Bronchial epithelial cell (primary cell): ENCODE results near the gene CDC16. TPM values are rescaled to one million over a fixed set of nuclear protein-coding genes. Genes with fewer than 3 reads are reported as not detected.

Source experiments
- DNase-seq: peaks from one replicate; pipeline ENCODE4 v3.0.0-alpha.2; 2010; ENCODE audit warnings: low read depth
- FAIRE-seq: peaks from 2 replicates; lab custom pipeline; 2011; peaks lifted over from hg19 to GRCh38; lab: Jason Lieb, UNC
- H3K27me3 ChIP-seq: 2 replicates; pipeline ENCODE4 v1.5.1; 2011; ENCODE audit warnings: low read length; ENCODE audit not compliant: control insufficient read depth, insufficient read depth
- H3K36me3 ChIP-seq: 2 replicates; pipeline ENCODE4 v1.5.1; 2011; ENCODE audit warnings: low read length; ENCODE audit not compliant: control insufficient read depth, insufficient read depth
- H3K4me3 ChIP-seq: 2 replicates; pipeline ENCODE4 v1.5.1; 2011; ENCODE audit warnings: mild to moderate bottlenecking, low read depth, low read length, control low read depth
- CTCF ChIP-seq: IDR thresholded peaks from 2 replicates; pipeline ENCODE4 v1.5.1; 2011; ENCODE audit warnings: mild to moderate bottlenecking, moderate library complexity, low read length, control low read depth, inconsistent platforms; ENCODE audit not compliant: insufficient read depth, severe bottlenecking
- total RNA-seq: library from RNA; depleted of rRNA; stranded (reverse); fragments of >200 nt; gene quantifications from 2 replicates; pipeline ENCODE4 v1.2.1, GENCODE V29; 2014

CDC16 gene
- total RNA-seq, 1 donor from 2014 or later = 41.1 TPM

DNA sequence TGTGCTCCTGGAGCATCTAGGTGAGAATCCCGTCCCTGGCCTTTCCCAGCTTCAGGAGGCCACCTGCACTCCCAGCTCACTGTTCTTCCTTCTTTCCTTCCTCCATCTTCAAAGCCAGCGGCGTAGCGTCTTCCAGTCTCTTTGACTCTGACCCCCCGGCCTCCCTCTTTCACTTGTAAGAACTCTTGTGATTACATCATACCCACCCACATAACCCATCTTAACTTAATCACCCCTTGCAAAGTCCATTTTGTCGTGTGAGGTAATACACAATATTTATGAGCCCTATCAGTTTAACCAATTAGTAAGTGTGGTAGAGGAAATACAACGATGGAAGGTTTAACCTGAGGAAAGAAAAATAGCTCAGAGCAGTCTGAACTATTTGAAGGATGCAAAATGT is 4.6 kb upstream of the CDC16 start:
- no peak for TF ChIP-seq CTCF
- no peak overlapping the region for H3K4me3 ChIP-seq

DNA sequence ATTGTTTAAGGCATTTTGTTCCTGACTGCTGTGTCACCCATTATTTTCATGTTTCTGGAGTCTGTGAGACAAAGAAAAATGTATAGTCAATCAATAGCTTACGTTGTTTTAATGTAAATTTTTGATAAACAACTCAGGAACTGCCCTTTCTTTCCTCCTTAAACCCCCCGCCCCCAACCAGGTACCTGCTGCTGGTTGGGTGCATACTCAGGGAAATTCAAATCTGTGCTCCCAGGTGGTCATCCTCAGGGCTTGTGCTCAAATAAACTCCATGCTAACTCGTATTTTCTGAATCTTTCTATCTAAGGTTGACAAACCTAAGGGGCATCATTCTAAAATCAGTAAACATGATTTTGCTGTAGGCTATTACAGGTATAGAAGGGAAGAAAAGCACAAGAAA is 4.1 kb upstream of the CDC16 start:
- no peak for TF ChIP-seq CTCF
- FAIRE-seq = no peak
- H3K36me3 ChIP-seq = no peaks in the 10 kb centered on the region
- no peak for DNase-seq
- H3K27me3 ChIP-seq = peaks cover 5% of the 10 kb centered on the region
- no peak overlapping the region for H3K4me3 ChIP-seq

More for the DNA sequence above, 4.6 kb upstream of the CDC16 start:
- DNase-seq (no peak), FAIRE-seq (no peak)
- Histone ChIP-seq H3K27me3 (peaks cover 5% of the 10 kb centered on the region), H3K36me3 (no peaks in the 10 kb centered on the region)

GRCh38 chr13:114231886-114232285 is 2.8 kb upstream of the CDC16 start:
- peaks cover 5% of the 10 kb centered on the region for H3K27me3 ChIP-seq
- no peak overlapping the region for H3K4me3 ChIP-seq
- no peak for FAIRE-seq
- H3K36me3 ChIP-seq = peaks cover 3% of the 10 kb centered on the region
- no peak for DNase-seq
- no peak for TF ChIP-seq CTCF

DNA sequence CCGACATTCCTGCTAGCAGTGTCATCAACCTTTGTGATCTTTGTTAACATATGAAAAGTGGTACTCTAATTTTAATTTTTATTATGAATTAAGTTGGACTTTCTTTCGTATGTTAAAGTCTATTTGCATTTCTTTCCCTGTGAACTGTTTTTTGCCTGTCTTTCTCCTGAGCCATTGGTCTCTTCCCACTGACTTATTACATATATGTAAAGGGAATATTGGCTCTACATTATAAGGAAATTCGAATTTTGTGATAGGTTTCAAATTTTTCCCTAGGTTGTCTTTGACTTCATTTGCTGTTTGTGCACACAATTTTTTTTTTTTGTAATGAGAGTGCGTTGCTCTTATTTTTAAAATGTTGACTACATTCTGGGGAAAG is 442 bp upstream of the CDC16 start:
- H3K27me3 ChIP-seq = peaks cover 2% of the 10 kb centered on the region
- DNase-seq (no peak), FAIRE-seq (no peak)
- TF ChIP-seq CTCF = no peak
- peaks cover 10% of the 10 kb centered on the region for H3K36me3 ChIP-seq
- H3K4me3 ChIP-seq = peak overlapping the region; percentile 86

- DNase-seq = peak; percentile 22
- no peak for FAIRE-seq
- TF ChIP-seq CTCF = no peak
- Histone ChIP-seq H3K27me3 (no peaks in the 10 kb centered on the region), H3K36me3 (peaks cover 12% of the 10 kb centered on the region), H3K4me3 (peak overlapping the region; percentile 86)
Observed at GRCh38 chr13:114235697-114236096, 1.0 kb downstream of the CDC16 start.

GRCh38 chr13:114236227-114236626 is 1.5 kb downstream of the CDC16 start:
- no peak for TF ChIP-seq CTCF
- Histone ChIP-seq H3K4me3 (peak overlapping the region; percentile 86), H3K27me3 (no peaks in the 10 kb centered on the region), H3K36me3 (peaks cover 15% of the 10 kb centered on the region)
- DNase-seq = no peak
- FAIRE-seq = no peak
